Muscle layer of duodenum (tissue), 2 donors: ENCODE measurements around the gene TMEM130.

Experiments used
- H3K27ac ChIP-seq: one replicate; pipeline ENCODE4 v1.7.0; 2013; ENCODE audit warnings: mild to moderate bottlenecking, low read length
- H3K27me3 ChIP-seq: one replicate; pipeline ENCODE4 v1.7.0; 2013; ENCODE audit warnings: low read depth, mild to moderate bottlenecking, control low read depth, low read length
- H3K36me3 ChIP-seq, 2 donors: one replicate each; pipeline ENCODE4 v1.7.0; 2013; ENCODE audit warnings: low read length in 2 of 2, control low read depth in 1 of 2, mild to moderate bottlenecking in 1 of 2; ENCODE audit not compliant: insufficient read depth in 2 of 2, control insufficient read depth in 1 of 2
- H3K4me1 ChIP-seq, 2 donors: one replicate each; pipeline ENCODE4 v1.7.0; 2013; ENCODE audit warnings: low read length in 2 of 2, mild to moderate bottlenecking in 2 of 2, control low read depth in 1 of 2, moderate library complexity in 1 of 2; ENCODE audit not compliant: insufficient read depth in 2 of 2, control insufficient read depth in 1 of 2
- H3K4me3 ChIP-seq, 2 donors: one replicate each; pipeline ENCODE4 v1.7.0; 2013; ENCODE audit warnings: low read length in 2 of 2, low read depth in 1 of 2, mild to moderate bottlenecking in 1 of 2
- H3K9me3 ChIP-seq, 2 donors: one replicate each; pipeline ENCODE4 v1.7.0; 2013; ENCODE audit warnings: low read length in 2 of 2, control low read depth in 1 of 2, mild to moderate bottlenecking in 1 of 2; ENCODE audit not compliant: control insufficient read depth in 1 of 2
- donor health status: healthy.

Gene TMEM130

GRCh38 chr7:98826811-98827231 lies 43.0 kb downstream of the TMEM130 start:
- no peak overlapping the region for H3K4me3 ChIP-seq
- H3K9me3 ChIP-seq: no peaks in the 10 kb centered on the region
- H3K27ac ChIP-seq: no peak overlapping the region
- H3K27me3 ChIP-seq: no peaks in the 10 kb centered on the region
- no peaks in the 10 kb centered on the region for H3K36me3 ChIP-seq
- no peaks in the 10 kb centered on the region for H3K4me1 ChIP-seq

GRCh38 chr7:98826387-98826786 lies 43.4 kb downstream of the TMEM130 start:
- H3K4me3 ChIP-seq: no peak overlapping the region
- no peaks in the 10 kb centered on the region for H3K36me3 ChIP-seq
- H3K4me1 ChIP-seq: no peaks in the 10 kb centered on the region
- no peak overlapping the region for H3K27ac ChIP-seq
- H3K9me3 ChIP-seq: no peaks in the 10 kb centered on the region
- no peaks in the 10 kb centered on the region for H3K27me3 ChIP-seq

GRCh38 chr7:98823226-98823625 lies 46.6 kb downstream of the TMEM130 start:
- no peaks in the 10 kb centered on the region for H3K27me3 ChIP-seq
- no peaks in the 10 kb centered on the region for H3K9me3 ChIP-seq
- no peaks in the 10 kb centered on the region for H3K36me3 ChIP-seq
- H3K4me3 ChIP-seq: no peak overlapping the region
- no peak overlapping the region for H3K27ac ChIP-seq
- H3K4me1 ChIP-seq: no peaks in the 10 kb centered on the region

- Histone ChIP-seq H3K27ac (no peak overlapping the region), H3K27me3 (no peaks in the 10 kb centered on the region), H3K36me3 (no peaks in the 10 kb centered on the region), H3K4me3 (no peak overlapping the region), H3K4me1 (no peaks in the 10 kb centered on the region), H3K9me3 (no peaks in the 10 kb centered on the region)
These were observed 48.5 kb downstream of the TMEM130 start for GRCh38 chr7:98821348-98821747.

GRCh38 chr7:98816967-98817710 lies 52.7 kb downstream of the TMEM130 start:
- Histone ChIP-seq H3K4me3 (no peak overlapping the region), H3K27ac (no peak overlapping the region), H3K36me3 (no peaks in the 10 kb centered on the region), H3K27me3 (no peaks in the 10 kb centered on the region), H3K4me1 (no peaks in the 10 kb centered on the region), H3K9me3 (no peaks in the 10 kb centered on the region)

GRCh38 chr7:98816241-98816640 lies 53.6 kb downstream of the TMEM130 start:
- H3K27ac ChIP-seq: no peak overlapping the region
- no peak overlapping the region for H3K4me3 ChIP-seq
- H3K9me3 ChIP-seq: no peaks in the 10 kb centered on the region
- H3K4me1 ChIP-seq: no peaks in the 10 kb centered on the region
- no peaks in the 10 kb centered on the region for H3K27me3 ChIP-seq
- H3K36me3 ChIP-seq: no peaks in the 10 kb centered on the region

GRCh38 chr7:98815313-98815712 lies 54.5 kb downstream of the TMEM130 start:
- Histone ChIP-seq H3K36me3 (no peaks in the 10 kb centered on the region), H3K4me1 (no peaks in the 10 kb centered on the region), H3K4me3 (no peak overlapping the region), H3K9me3 (no peaks in the 10 kb centered on the region), H3K27me3 (no peaks in the 10 kb centered on the region), H3K27ac (no peak overlapping the region)

- no peaks in the 10 kb centered on the region for H3K36me3 ChIP-seq
- peaks cover 0 to 3% of the 10 kb centered on the region in 2 donors for H3K9me3 ChIP-seq
- H3K4me1 ChIP-seq: no peaks in the 10 kb centered on the region
- no peak overlapping the region for H3K4me3 ChIP-seq
- H3K27me3 ChIP-seq: no peaks in the 10 kb centered on the region
- no peak overlapping the region for H3K27ac ChIP-seq
These were observed 58.5 kb downstream of the TMEM130 start for GRCh38 chr7:98811299-98811698.

- no peak overlapping the region for H3K4me3 ChIP-seq
- H3K27me3 ChIP-seq: no peaks in the 10 kb centered on the region
- no peaks in the 10 kb centered on the region for H3K4me1 ChIP-seq
- H3K36me3 ChIP-seq: no peaks in the 10 kb centered on the region
- peaks cover 0 to 3% of the 10 kb centered on the region in 2 donors for H3K9me3 ChIP-seq
- no peak overlapping the region for H3K27ac ChIP-seq
These were observed 59.5 kb downstream of the TMEM130 start for GRCh38 chr7:98810153-98810802.

GRCh38 chr7:98808751-98809460 lies 60.9 kb downstream of the TMEM130 start:
- Histone ChIP-seq H3K4me1 (no peaks in the 10 kb centered on the region), H3K4me3 (no peak overlapping the region), H3K27me3 (no peaks in the 10 kb centered on the region), H3K36me3 (no peaks in the 10 kb centered on the region), H3K9me3 (peaks cover 0 to 3% of the 10 kb centered on the region in 2 donors), H3K27ac (no peak overlapping the region)
